Activated T-helper 2 cell treated with anti-CD3 and anti-CD28 coated beads, Interferon-gamma antibody, Interleukin-2, Interleukin-4, amounts not matched to agents 10 μg/mL and 5 μg/mL and 100 μg/mL, durations not matched to agents 14 hours and 24 hours and 36 hours (primary cell): Measurements from ENCODE around the gene AMD1. TPM values are rescaled to one million over a fixed set of nuclear protein-coding genes. Genes with fewer than 3 reads are reported as not detected.
A peak's percentile ranks its signal among the peaks of the same experiment; 100 is the strongest.

Source experiments
- DNase-seq: peaks from one replicate; pipeline ENCODE4 v3.0.0; 2021; ENCODE audit warnings: low spot score
- H3K27ac Mint-ChIP-seq: one replicate; pipeline ENCODE4 v1.8.0; 2021; ENCODE audit warnings: mixed read lengths
- H3K27me3 Mint-ChIP-seq: one replicate; pipeline ENCODE4 v1.8.0; 2021; ENCODE audit warnings: low read depth, mixed read lengths
- H3K36me3 Mint-ChIP-seq: one replicate; pipeline ENCODE4 v1.8.0; 2021; ENCODE audit warnings: low read depth, mixed read lengths
- H3K4me1 Mint-ChIP-seq: one replicate; pipeline ENCODE4 v1.8.0; 2021; ENCODE audit warnings: low read depth, mixed read lengths
- H3K4me3 Mint-ChIP-seq: one replicate; pipeline ENCODE4 v1.8.0; 2021; ENCODE audit warnings: low read depth, mild to moderate bottlenecking, moderate library complexity, mixed read lengths
- H3K9me3 Mint-ChIP-seq: one replicate; pipeline ENCODE4 v1.8.0; 2021; ENCODE audit warnings: mixed read lengths
- intact Hi-C: fragments of 100-400 bp; cut with micrococcal nuclease; formaldehyde crosslinking; loops from one replicate; pipeline ENCODE4 v1.15.1; 2023
- total RNA-seq: library from RNA; stranded (reverse); gene quantifications from 2 replicates; pipeline ENCODE4 v1.2.3, GENCODE V29; 2022

AMD1 gene
- total RNA-seq, 1 donor from 2014 or later, result 111 TPM

GRCh38 chr6:110930781-110931180 lies 56.2 kb downstream of the AMD1 start:
- no peak for DNase-seq
- no peaks in the 10 kb centered on the region for H3K36me3 Mint-ChIP-seq
- H3K4me3 Mint-ChIP-seq, result no peak overlapping the region
- H3K9me3 Mint-ChIP-seq, result no peaks in the 10 kb centered on the region
- H3K27me3 Mint-ChIP-seq, result peaks cover 9% of the 10 kb centered on the region
- peaks cover 9% of the 10 kb centered on the region for H3K4me1 Mint-ChIP-seq
- intact Hi-C loops, result no loop called here
- H3K27ac Mint-ChIP-seq, result no peak overlapping the region

- Mint-ChIP-seq H3K27me3 (no peaks in the 10 kb centered on the region), H3K36me3 (no peaks in the 10 kb centered on the region), H3K4me3 (no peak overlapping the region), H3K4me1 (peaks cover 9% of the 10 kb centered on the region), H3K27ac (no peak overlapping the region), H3K9me3 (no peaks in the 10 kb centered on the region)
- DNase-seq, result no peak
- intact Hi-C loops, result no loop called here
Observed at GRCh38 chr6:110933912-110934311, 59.3 kb downstream of the AMD1 start.

GRCh38 chr6:110934381-110934898 lies 59.9 kb downstream of the AMD1 start:
- Mint-ChIP-seq H3K27me3 (no peaks in the 10 kb centered on the region), H3K36me3 (peaks cover 3% of the 10 kb centered on the region), H3K4me1 (peaks cover 14% of the 10 kb centered on the region), H3K4me3 (no peak overlapping the region), H3K9me3 (peaks cover 3% of the 10 kb centered on the region), H3K27ac (no peak overlapping the region)
- intact Hi-C loops, result no loop called here
- no peak for DNase-seq

GRCh38 chr6:110935171-110935570 lies 60.6 kb downstream of the AMD1 start:
- H3K4me3 Mint-ChIP-seq, result no peak overlapping the region
- DNase-seq, result no peak
- peaks cover 3% of the 10 kb centered on the region for H3K36me3 Mint-ChIP-seq
- H3K9me3 Mint-ChIP-seq, result peaks cover 4% of the 10 kb centered on the region
- peaks cover 13% of the 10 kb centered on the region for H3K4me1 Mint-ChIP-seq
- no peak overlapping the region for H3K27ac Mint-ChIP-seq
- H3K27me3 Mint-ChIP-seq, result no peaks in the 10 kb centered on the region
- intact Hi-C loops, result no loop called here

GRCh38 chr6:110938171-110938570 lies 63.6 kb downstream of the AMD1 start:
- no peaks in the 10 kb centered on the region for H3K27me3 Mint-ChIP-seq
- H3K4me3 Mint-ChIP-seq, result no peak overlapping the region
- H3K4me1 Mint-ChIP-seq, result peaks cover 7% of the 10 kb centered on the region
- peaks cover 3% of the 10 kb centered on the region for H3K36me3 Mint-ChIP-seq
- intact Hi-C loops, result no loop called here
- H3K27ac Mint-ChIP-seq, result no peak overlapping the region
- peaks cover 4% of the 10 kb centered on the region for H3K9me3 Mint-ChIP-seq
- DNase-seq, result no peak

- H3K27me3 Mint-ChIP-seq, result no peaks in the 10 kb centered on the region
- intact Hi-C loops, result no loop called here
- DNase-seq, result no peak
- H3K36me3 Mint-ChIP-seq, result peaks cover 3% of the 10 kb centered on the region
- H3K27ac Mint-ChIP-seq, result peak overlapping the region; percentile 52
- peaks cover 11% of the 10 kb centered on the region for H3K4me1 Mint-ChIP-seq
- H3K9me3 Mint-ChIP-seq, result peaks cover 4% of the 10 kb centered on the region
- H3K4me3 Mint-ChIP-seq, result no peak overlapping the region
Observed at GRCh38 chr6:110939429-110940200, 65.0 kb downstream of the AMD1 start.

GRCh38 chr6:110944681-110945151 lies 70.1 kb downstream of the AMD1 start:
- intact Hi-C loops, result loop anchor here (1.0 to 2.0 kb wide), 5 partner anchors 14 to 408 kb away; partner anchors contain the start of genes AMD1, CDK19 and GTF3C6
- Mint-ChIP-seq H3K9me3 (no peaks in the 10 kb centered on the region), H3K27me3 (no peaks in the 10 kb centered on the region), H3K4me3 (peak overlapping the region; percentile 10), H3K27ac (peak overlapping the region; percentile 83), H3K4me1 (peaks cover 11% of the 10 kb centered on the region), H3K36me3 (no peaks in the 10 kb centered on the region)
- DNase-seq, result peak; percentile 44

Other genes with a start within 250 kb of the AMD1 start
- 19.0 and 22.6 TPM in 2 replicates for gene CDK19, start 59.3 kb upstream of the AMD1 start, total RNA-seq
- 141 and 146 TPM in 2 replicates for gene GTF3C6, start 83.9 kb downstream of the AMD1 start, total RNA-seq
- 51.2 and 52.0 TPM in 2 replicates for gene RPF2, start 107.3 kb downstream of the AMD1 start, total RNA-seq
- gene SLC16A10, start 212.7 kb downstream of the AMD1 start, total RNA-seq, result 2.9 and 3.6 TPM in 2 replicates